ENCODE results near the gene HOXD13. TPM values are rescaled to one million over a fixed set of nuclear protein-coding genes. Genes with fewer than 3 reads are reported as not detected.

The HOXD13 gene
- total RNA-seq, 2 experiments from 2014 or later: not detected

DNA sequence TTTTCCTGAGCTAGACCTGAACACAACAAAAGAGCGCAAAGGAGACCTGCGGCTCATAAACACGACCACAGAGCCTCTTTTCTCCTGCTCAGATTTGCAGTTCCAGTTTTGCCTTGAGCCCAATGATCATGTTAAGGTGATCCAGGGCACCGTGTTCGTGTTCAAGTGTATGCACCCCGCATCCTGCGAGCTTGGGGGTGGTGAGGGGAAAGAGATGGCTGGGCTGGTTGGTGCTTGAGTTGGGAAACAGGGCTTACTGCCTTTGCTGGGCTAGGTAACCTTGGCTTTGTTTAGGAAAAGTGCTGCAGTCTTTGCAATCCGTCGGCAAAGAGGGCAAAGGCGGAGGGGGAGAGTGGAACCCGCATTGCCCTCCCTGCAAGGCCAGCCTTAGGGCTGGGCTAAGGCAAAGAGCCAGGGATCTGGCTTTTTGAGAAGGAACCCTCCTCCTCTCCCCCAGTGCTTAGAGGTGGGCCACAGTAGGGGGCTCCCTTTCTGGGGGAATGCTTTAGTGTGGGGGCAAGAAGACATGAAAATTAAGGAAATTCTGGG lies 25.4 kb downstream of the HOXD13 start:
- POLR2A ChIA-PET: interaction anchor here (0.7 kb wide), 1 partner anchor 16 kb away, joined by 3 read pairs; no protein-coding TSS in a partner anchor
- no peak for ATAC-seq (ENCODE audit: poor library complexity)
- H3K27ac Mint-ChIP-seq: no peak overlapping the region

GRCh38 chr2:176118601-176119339 lies 26.2 kb downstream of the HOXD13 start:
- H3K27ac Mint-ChIP-seq: no peak overlapping the region
- Histone ChIP-seq H3K27me3 (ENCODE audit: control insufficient read depth in 1 of 2, insufficient read depth in 2 of 2, low read length in 2 of 2) (peaks cover 92 to 98% of the 10 kb centered on the region in 2 experiments), H3K4me1 (ENCODE audit: insufficient read depth, low read length) (peaks cover 24% of the 10 kb centered on the region), H3K9me3 (ENCODE audit: control insufficient read depth in 1 of 2, insufficient read depth in 1 of 2, low read length in 2 of 2) (peaks cover 5 to 69% of the 10 kb centered on the region in 2 experiments), H3K36me3 (ENCODE audit: insufficient read depth, low read length) (no peaks in the 10 kb centered on the region), H3K4me3 (ENCODE audit: low read length) (no peak overlapping the region), H3K27ac (ENCODE audit: low read depth in 1 of 2, low read length in 2 of 2) (no peak overlapping the region)
- ATAC-seq (ENCODE audit: poor library complexity) (no peak), DNase-seq (peak in 1 of 14 experiments; percentile 43)
- H3K4me3 Mint-ChIP-seq: no peak overlapping the region
- ChIA-PET POLR2A (no interaction called here), CTCF (no interaction called here)
- TF ChIP-seq, protein P1, sequence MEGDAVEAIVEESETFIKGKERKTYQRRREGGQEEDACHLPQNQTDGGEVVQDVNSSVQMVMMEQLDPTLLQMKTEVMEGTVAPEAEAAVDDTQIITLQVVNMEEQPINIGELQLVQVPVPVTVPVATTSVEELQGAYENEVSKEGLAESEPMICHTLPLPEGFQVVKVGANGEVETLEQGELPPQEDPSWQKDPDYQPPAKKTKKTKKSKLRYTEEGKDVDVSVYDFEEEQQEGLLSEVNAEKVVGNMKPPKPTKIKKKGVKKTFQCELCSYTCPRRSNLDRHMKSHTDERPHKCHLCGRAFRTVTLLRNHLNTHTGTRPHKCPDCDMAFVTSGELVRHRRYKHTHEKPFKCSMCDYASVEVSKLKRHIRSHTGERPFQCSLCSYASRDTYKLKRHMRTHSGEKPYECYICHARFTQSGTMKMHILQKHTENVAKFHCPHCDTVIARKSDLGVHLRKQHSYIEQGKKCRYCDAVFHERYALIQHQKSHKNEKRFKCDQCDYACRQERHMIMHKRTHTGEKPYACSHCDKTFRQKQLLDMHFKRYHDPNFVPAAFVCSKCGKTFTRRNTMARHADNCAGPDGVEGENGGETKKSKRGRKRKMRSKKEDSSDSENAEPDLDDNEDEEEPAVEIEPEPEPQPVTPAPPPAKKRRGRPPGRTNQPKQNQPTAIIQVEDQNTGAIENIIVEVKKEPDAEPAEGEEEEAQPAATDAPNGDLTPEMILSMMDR (IDR thresholded peaks at IDR 0.05): no peak
- H3K27me3 Mint-ChIP-seq: peaks cover 92% of the 10 kb centered on the region
- intact Hi-C loops (cut with DNase I, micrococcal nuclease): loop anchor here in 1 of 2 experiments (5.0 kb wide), 1 partner anchor 36 kb away; the partner anchor contains the start of gene EVX2
- peaks cover 12% of the 10 kb centered on the region for H3K4me1 Mint-ChIP-seq (ENCODE audit: low read depth)
- no peaks in the 10 kb centered on the region for H3K9me3 Mint-ChIP-seq
- peaks cover 10% of the 10 kb centered on the region for H3K36me3 Mint-ChIP-seq (ENCODE audit: low read depth)

More for the DNA sequence above, 25.4 kb downstream of the HOXD13 start:
- no peak for DNase-seq
- Histone ChIP-seq H3K4me1 (ENCODE audit: insufficient read depth, low read length) (peaks cover 16% of the 10 kb centered on the region), H3K9me3 (ENCODE audit: control insufficient read depth in 1 of 2, insufficient read depth in 1 of 2, low read length in 2 of 2) (peaks cover 10 to 66% of the 10 kb centered on the region in 2 experiments), H3K27ac (ENCODE audit: low read depth in 1 of 2, low read length in 2 of 2) (no peak overlapping the region), H3K36me3 (ENCODE audit: insufficient read depth, low read length) (no peaks in the 10 kb centered on the region), H3K27me3 (ENCODE audit: control insufficient read depth in 1 of 2, insufficient read depth in 2 of 2, low read length in 2 of 2) (peaks cover 93 to 99% of the 10 kb centered on the region in 2 experiments), H3K4me3 (ENCODE audit: low read length) (no peak overlapping the region)
- CTCF ChIA-PET: interaction anchor here (1.8 kb wide), 1 partner anchor 9 kb away, joined by 4 read pairs; no protein-coding TSS in a partner anchor
- TF ChIP-seq, protein P1 (IDR thresholded peaks at IDR 0.05): no peak
- Mint-ChIP-seq H3K9me3 (no peaks in the 10 kb centered on the region), H3K4me3 (no peak overlapping the region), H3K4me1 (ENCODE audit: low read depth) (peaks cover 7% of the 10 kb centered on the region), H3K36me3 (ENCODE audit: low read depth) (peaks cover 10% of the 10 kb centered on the region), H3K27me3 (peaks cover 95% of the 10 kb centered on the region)
- intact Hi-C loops (cut with DNase I, micrococcal nuclease): loop anchor here in 1 of 2 experiments (5.0 kb wide), 1 partner anchor 36 kb away; the partner anchor contains the start of gene EVX2

- H3K4me3 ChIP-seq (ENCODE audit: low read length): no peak overlapping the region
- peaks cover 26% of the 10 kb centered on the region for H3K4me1 ChIP-seq (ENCODE audit: insufficient read depth, low read length)
- Mint-ChIP-seq H3K4me1 (ENCODE audit: low read depth) (peaks cover 14% of the 10 kb centered on the region), H3K27ac (no peak overlapping the region), H3K27me3 (peaks cover 93% of the 10 kb centered on the region), H3K4me3 (peak overlapping the region; percentile 34), H3K9me3 (no peaks in the 10 kb centered on the region), H3K36me3 (ENCODE audit: low read depth) (peaks cover 10% of the 10 kb centered on the region)
- H3K36me3 ChIP-seq (ENCODE audit: insufficient read depth, low read length): no peaks in the 10 kb centered on the region
- ChIA-PET CTCF (interaction anchor here (0.9 to 1.5 kb wide), 2 partner anchors 12 to 1028 kb away, joined by 3 to 5 read pairs; no protein-coding TSS in a partner anchor), POLR2A (interaction anchor here (2.6 kb wide), 1 partner anchor 10 kb away, joined by 8 read pairs; no protein-coding TSS in a partner anchor)
- DNase-seq (no peak), ATAC-seq (ENCODE audit: poor library complexity) (no peak)
- H3K9me3 ChIP-seq (ENCODE audit: control insufficient read depth in 1 of 2, insufficient read depth in 1 of 2, low read length in 2 of 2): peaks cover 0 to 68% of the 10 kb centered on the region in 2 experiments
- H3K27me3 ChIP-seq (ENCODE audit: control insufficient read depth in 1 of 2, insufficient read depth in 2 of 2, low read length in 2 of 2): peaks cover 92 to 98% of the 10 kb centered on the region in 2 experiments
- TF ChIP-seq, protein P1 (IDR thresholded peaks at IDR 0.05): no peak
- intact Hi-C loops (cut with DNase I, micrococcal nuclease): loop anchor here in 1 of 2 experiments (10.0 kb wide), 1 partner anchor 54 kb away; no protein-coding TSS in a partner anchor
- no peak overlapping the region for H3K27ac ChIP-seq (ENCODE audit: low read depth in 1 of 2, low read length in 2 of 2)
Measured at GRCh38 chr2:176120364-176121189, 28.1 kb downstream of the HOXD13 start.

All from CD4-positive, alpha-beta T cell (primary cell).